SW480 (cell line): Measurements from ENCODE around the gene TTC34.

Source experiments
- DNase-seq: peaks from one replicate; pipeline ENCODE4 v3.0.0-alpha.2; 2016; ENCODE audit warnings: low spot score

Gene TTC34

DNA sequence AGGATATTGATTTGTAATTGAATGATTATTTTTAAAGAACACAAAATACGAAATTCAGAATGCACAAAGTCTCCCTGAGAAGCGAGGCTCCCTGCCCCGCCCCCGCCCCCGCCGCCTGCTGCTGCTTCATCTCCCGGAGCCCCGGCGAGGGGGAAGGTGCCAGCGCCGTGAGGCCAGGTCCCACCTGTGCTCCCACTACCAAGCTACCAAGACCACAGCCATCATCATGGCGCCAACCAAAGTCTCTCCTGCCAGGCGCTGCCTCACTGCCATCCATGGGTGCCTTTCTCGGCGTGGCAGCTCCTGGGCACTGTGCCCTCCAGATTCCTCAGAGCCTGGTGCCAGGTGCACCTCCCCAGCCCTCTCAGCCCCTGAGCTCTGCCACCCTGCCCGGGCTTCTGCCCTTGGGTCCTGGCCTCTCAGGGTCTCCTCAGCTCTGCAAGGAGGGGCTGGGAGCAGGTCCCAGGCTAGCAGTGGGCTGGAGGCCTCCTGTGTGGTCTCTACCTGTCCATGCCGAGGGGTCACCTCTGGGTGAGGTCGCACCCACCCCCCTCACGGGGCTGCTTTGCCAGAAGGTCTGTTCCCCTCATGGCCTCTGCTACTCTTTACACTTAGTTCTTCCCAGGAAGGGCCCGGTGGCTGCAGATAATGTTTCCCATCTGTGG is 29.4 kb upstream of the TTC34 start:
- no peak for DNase-seq

DNA sequence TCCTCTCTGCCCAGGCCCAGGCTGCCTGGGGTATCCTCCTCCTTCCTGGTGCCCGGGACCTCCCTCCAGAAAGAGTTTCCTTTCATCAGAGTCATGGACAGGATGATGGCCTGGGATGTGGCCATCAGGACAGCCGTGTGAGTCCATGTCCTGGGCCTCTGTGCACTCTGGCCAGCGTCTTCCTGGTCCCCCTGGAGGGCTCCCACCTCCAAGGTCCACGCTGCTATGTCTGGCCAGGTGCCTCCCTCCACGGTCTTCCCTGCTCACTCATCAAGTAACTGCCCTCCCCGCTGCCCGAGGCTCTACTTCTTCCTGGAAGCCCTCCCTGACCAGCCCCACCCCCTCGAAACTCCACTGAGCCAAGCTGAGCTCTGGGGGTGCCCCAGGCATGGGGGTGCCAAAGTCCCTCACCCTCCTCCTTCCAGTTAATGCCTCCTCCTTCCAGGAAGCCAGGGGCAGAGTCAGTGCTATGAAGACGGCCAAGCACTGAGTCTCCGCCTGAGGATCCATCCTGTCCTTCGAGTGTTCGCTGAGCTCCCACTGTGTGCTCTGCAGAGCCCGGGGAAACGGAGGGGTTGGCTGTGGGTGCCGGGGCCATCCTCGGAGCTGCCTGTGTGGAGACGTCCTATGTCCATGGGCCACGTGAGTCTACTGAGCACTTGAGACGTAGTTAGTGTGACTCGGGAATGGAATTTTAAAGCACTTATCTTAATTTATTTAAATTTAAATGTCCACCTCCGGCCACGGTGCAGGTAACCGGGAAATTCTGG is 28.5 kb upstream of the TTC34 start:
- no peak for DNase-seq

DNA sequence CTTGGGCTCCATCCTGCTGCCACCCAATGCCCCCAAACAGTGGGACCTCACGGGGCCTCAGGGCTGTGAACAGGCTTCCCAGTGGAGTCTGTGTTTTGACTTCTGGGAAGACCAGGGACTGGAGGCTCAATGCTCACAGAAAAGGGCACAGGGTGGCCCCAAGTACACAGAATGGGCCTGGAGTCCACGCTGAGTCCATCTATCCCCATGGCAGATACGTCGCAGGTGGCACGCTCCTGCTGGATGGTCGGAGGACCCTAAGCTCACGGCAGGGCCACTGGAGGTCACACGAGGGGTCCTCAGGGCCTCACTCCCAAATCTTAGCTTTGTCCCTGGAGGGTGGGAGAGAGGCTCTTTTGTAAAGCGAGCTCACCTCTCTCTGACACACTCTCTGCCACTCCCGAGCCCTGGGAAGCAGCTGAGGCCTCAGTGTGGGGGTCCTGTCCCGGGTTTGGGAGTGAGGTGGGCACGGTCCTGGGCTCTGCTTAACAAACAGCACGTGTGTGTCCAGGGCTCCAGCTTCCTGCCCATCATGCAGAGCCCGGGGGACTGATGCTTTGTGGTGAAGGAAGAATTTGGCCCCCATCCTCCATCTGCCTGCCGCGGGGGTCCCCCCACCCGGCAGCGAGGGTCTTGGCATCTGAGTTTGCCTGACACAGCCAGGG is 27.2 kb upstream of the TTC34 start:
- no peak for DNase-seq

DNA sequence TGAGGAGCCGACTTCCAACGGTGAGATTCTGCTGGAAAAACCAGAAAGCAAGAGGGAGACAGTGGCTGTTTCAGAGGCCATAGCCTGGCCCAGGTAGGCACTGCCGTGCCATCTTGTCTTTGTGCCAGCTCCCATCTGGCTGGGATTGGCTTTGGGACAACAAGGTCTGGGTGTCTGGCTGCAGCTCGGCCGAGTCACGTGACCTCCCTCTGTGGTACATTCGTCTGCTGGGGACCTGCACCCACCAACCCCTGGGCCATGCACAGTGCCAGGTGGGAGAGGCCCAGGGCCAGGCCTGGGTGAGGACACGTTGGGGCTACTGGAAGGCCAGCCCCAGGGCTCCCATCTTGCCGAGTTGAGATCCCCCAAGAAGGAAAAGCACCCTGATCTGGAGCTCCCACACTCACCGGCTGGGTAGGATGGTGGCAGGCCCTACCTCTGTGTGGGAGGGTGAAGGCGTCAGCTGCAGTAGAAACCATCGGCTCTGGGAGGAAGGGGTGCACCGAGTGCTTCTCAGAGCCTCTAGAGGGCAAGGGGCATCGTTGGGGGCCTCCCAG is 25.3 kb upstream of the TTC34 start:
- no peak for DNase-seq

DNA sequence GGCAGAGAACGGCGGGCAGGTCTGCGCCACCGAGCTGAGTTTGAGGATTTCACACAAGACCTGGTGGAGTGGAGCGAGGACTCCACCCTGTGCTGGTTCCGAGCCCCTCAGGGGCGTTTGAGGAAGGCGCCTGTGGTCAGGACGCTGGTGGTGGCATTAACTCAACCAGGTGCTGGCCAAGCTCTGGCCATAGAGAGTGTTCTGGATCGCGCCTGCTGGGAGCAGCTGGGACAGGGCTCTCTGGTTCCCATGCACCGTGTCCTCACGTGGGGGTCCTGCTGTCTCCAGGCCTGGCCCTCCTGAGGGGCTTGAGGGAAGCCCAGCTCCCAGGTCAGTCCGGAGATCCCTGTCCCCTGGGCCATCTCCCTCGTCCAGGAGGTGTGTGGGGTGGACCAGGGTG is 24.8 kb upstream of the TTC34 start:
- no peak for DNase-seq

DNA sequence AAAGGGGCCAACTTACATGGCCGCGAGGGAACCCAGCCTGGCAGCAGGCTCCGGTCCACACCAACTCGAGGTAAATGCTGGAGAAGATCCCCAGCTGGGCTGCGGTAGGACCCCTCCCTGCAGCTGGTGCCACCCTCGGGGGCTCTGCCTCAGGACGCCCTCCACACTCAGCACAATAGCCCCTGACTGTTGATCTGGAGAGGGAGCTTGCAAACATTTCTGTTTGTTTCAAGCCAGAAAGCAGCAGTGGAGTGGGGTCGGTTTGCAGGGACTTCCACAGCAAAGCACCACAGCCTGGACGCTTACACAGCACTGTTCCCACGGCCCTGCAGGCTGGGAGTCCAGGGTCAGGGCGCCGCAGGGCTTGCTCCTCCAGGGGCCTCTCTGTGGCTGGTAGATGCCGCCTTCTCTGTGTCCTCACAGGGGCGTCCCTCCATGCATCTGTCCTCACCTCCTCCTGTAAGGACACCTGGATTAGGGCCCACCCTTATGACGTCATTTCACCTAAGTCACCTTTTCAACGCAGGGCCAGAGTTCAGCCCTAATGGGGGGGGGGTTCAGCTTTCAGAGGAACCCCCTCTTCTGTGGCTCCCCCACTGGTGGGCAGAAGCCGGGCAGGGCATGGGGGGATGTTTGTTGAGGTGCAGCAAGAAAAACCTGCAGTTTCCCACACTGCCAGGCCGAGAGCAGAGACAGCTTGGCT is 24.1 kb upstream of the TTC34 start:
- DNase-seq = no peak

DNA sequence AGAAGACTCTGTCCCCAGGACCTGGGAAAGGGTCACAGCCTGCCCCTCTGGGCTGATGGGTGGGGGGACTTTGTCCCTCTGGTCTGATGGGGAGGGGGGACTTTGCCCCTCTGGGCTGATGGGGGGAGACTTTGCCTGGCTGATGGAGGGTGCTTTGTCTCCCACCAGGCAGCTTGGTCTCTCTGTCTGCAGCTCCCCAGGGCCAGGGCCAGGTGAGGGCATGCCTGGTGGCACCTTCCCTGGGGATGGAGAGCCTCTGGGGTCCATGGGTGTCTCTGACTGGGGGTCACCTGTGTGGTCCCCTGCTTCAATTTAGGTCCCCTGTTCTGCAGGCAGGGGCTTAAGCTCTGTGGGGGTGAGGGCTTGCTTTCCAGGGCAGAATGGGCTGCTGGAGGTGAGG is 23.5 kb upstream of the TTC34 start:
- DNase-seq = no peak

DNA sequence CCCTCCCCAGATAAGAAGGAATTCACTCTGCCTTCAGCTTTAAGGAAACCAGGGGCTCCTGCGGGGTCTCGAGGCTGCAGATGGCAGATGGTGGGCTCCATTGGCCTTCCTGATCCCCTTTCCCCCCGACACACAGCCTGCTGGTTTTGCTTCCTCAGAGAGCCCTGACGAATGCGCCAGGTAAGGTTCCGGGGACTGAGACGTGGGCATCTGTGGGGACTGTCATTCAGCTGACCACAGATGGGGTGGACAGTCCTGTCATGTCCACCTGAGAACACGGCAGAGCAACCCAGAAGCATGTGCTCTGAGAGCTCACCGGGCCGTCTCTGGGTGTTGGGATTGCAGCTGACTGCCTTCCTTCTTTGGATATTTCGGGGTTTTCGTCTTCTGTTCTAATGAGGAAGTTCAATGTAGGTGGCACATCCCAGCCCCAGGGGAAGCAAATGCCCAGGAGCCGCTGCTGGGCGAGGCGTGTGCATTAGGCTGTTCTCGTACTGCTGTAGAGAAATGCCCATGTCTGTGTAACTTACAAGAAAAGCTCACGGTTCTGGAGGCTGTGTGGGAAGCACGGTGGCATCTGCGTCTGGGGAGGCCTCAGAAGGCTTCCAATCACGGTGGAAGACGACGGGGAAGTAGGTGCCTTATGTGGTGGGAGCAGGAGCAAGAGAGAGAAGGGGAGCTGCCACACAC is 22.6 kb upstream of the TTC34 start:
- DNase-seq = no peak

DNA sequence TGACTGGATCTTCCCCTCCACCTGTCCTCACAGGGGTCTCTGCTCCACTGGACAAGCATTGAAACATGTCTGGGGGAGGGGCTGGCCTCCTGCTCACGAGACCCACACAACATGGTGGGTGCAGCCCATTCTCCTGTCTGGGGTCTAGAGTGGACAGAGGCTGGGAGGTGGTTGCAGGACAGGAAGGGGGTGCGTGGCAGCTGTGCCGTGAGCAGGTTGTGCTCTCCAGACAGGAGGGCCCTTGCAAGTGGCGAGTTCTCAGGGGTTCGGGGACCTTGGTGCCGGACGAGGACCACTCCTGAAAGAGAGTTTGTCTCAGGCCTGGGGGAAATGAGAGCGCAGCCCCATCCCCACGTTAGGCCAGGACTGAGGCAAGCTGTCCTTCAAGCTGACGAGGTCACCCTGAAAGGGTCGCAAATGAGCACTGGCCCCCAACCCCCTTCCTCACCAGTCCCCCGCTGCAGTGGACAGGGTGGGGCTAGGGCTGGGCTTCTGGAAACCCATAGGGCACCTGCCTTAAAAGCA is 21.2 kb upstream of the TTC34 start:
- no peak for DNase-seq

DNA sequence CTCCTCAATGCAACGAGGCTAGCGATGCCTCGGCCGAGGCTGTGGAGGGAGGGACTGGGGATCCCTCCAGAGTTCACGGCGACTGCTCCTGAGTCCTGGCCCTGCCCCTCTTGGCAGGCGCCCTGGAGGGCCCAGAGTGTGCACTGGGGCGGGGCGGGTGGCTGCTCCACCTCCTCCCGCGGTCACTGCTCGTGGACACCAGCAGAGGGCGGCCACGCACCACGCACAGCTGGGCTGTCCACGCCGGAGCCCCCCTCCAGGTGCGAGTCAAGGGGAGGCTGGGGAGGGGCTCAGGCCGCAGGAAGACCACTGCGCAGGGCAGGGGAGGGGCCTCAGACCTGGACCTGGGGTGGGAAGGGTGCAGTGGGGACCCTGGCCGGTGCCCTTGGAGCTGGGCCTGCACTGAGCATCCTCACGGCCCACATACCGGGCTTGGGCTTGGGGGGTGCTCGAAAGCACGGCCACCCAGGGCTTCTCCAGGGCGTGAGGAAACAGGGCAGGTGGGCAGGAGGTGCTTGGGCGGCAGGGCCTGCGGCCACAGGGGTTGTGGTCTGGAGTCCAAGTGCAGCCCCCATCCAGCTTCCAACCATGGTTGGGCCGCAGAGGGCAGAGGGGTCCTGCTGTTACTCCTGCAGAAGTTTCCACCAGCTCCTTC is 20.6 kb upstream of the TTC34 start:
- DNase-seq = no peak

DNA sequence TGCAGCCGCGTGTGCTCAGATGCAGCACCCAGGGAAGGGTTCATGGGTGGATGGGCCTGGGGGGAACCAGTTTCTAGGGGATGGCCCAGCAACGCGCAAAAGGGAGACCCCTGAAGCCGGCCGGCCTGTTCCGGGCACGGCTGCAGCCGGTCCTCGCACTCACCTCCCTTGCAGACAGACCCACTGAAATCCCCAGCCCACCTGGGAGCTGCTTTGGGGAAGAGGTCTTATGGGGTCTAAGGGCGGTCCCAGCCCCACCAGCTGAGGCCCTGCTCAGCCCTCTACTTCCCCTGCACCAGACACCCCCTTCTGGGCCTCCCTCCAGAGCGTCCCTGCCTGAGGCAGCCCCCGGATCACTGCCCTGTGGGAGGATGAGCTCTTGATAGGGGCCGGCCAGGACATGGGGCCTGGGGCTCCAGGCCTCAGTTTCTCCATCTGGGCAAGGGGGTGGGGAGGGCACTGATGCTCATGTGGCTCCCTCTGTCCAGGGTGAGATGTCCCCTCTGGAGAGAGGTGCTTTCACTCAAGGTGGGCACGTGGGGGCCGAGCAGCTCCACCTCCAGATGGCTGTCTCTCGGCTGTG is 20.0 kb upstream of the TTC34 start:
- DNase-seq = no peak

DNA sequence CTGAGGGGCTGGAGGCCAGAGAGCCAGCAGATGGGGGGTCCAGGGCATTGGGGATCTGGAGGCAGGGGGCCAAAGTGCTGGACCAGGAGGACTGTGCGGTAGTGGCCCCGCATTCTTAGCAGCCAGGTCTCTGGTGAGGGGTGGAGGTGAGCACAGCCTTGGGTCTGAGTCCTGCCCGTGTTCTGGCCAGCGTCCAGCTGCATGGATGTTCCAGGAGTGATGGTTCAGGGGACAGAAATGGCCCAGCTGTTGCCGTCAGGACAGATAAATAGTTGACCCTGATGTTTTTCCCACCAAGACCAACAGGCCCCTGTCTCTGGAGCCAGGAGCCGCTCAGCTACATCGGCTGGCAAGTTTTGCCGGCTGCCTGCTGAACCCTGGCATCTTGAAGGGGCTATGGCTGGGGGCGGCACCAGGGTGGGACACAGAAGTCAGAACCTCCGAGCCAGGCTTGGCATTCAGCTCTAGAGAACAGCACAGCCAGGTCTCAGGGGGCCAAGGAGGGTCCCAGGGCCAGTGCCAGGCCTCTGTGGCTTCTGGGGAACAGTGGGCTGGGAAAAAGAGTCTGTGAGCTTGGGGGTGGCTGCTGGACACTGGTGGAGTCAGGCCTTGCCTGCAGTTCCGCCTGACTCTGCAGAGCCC is 19.4 kb upstream of the TTC34 start:
- DNase-seq = no peak

DNA sequence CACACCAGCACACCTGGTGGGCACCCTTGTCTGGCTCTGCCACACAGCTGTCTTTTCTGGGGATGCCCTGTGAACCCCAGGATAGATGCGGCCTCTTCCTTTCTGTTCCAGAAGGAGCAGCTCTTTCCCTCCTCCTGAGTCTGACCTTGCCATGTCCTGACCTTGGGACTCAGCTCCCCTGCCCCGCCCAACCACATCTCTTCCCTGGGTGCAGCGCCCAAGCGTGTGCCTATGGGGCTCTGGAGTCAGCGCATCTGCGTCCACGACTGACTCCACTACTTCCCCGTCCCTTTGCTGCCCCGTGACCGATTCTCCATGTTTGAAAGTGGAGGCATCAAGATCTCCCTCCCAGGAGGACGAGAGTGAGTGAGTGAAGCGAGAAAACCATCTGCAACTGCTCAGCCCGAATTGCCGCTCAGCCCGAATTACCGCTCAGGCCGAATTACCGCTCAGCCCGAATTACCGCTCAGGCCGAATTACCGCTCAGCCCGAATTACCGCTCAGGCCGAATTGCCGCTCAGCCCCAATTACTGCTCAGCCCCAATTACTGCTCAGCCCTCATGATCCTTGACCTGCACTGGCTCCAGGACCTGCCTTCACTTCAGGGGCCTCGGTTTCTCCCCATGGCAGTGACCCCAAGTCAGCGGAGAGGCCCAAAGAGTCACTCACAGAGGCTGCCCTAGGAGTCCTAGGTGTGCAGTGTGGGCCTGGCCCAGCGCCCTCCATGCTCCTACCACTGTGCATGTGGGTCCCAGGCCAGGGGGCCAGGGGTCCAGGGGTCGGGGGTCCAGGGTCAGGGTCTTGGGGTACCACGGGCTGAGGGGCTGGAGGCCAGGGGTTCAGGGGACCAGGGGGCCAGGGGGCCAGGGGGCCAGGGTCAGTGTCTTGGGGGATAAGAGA is 18.6 kb upstream of the TTC34 start:
- no peak for DNase-seq

DNA sequence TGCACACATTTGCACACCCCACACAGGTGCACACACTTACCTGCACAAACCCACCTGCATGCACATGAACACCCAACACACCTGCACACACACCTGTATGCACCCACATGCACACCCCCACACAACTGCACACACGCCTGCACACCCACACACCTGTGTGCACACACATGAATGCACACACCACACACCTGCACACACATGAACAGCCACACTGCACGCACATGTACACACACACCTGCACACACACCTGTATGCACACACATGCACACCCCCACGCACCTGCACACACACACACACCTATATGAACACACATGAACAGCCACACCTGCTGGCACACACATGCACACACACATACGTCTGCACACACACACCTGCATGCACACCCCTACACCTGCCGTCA is 17.9 kb upstream of the TTC34 start:
- DNase-seq = no peak

DNA sequence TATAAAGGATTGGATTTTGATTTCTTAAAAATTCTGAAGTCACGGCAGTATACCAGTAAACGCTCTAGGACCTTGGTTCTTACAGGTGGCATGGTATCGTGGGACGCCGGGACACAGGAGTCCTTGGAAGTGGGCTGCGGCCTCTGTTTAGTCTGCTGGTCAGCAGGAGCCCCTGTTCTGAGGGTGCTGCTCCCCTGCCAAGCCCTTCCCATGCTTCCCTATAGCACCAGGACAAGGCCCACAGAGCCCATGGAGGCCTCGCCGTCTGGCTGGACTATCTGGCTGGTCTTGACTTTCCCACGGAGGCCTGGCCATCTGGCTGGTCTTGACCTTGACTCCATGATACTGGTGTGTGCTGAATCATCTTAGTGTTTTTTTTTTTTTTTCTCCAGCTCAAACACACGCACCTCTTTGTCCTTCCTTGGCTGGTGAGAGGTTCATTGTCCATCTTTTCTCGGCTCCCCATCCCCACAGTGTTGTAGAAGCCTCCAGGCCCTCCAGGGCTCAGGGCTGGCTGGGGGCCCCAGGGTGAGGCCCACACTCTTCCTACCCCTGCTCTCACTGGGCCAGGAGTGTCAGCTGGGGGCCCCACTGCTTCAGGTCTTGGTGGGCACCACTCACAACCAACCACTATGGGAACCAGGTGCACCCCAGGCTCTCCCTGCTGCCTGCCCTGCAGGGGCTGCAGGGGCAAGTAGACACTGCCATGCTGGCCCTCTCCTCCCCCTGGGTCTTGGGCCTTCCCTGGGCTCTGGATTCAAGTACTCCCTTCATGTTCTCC is 16.5 kb upstream of the TTC34 start:
- DNase-seq = no peak

DNA sequence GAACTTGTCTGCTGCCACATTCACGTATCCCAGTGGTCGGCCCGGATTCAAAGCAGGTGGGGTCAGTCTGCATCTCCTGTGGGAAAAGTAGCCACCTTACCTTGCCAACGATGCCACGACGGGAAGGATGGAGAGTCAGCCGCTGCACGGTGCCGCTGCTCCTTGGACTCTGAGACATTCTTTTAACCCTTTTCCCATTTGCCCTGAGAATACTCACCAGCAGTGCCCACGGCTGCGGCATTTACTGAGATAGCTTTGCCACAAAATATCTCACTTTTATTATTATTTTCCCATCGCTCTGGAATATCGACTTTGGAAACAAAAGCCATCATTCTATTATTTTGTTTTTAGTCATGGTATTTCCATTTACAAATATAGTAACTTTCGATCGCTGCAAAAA is 15.3 kb upstream of the TTC34 start:
- no peak for DNase-seq

DNA sequence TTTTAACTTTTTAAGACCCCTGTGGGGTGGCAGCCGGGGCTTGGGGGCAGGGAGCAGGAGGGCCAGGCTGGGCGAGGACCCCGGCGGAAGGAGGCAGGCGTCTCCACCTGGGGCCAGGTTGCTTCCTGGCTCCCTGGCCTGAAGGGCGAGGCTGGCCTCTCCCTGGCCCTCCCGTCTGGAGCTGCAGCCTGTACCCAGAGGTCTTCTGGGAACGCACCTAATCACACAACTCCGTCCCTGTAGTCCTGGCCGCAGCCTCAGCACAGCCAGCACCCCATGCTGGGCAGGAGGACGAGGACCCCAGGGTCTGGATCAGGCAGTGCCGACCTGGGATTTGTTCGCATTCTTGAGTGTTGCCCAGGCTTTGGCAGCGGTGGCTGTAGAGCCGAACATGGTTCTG is 14.1 kb upstream of the TTC34 start:
- no peak for DNase-seq

DNA sequence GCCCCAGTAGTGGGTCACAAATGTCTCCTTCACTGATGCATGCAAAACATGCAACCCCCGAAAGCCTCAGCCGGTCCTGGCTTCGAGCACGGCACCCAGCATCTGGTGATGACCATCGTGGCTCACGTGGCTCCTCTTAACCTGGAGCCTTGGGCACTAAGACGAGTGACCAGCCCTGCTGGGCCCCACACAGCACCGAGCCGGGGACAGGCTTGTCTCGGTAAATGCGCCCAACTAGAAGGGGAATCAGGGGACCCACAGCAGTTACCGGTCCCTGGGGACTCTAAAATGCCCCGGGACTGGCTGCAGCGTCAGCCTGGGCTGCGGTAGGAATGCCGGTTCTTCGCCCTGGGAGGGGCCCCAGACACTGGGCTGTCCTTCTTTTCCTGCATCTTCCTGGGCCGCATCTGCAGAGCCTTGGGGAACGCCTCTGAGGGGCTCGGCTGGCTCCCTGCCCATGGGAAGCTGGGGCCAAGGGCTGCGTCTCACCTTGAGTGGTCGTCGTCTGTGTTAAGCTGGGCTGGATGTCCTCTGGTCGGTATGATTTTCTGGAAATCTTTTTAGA is 13.1 kb upstream of the TTC34 start:
- DNase-seq = no peak
